RWPE2 (cell line): ENCODE measurements around the gene SATB2.

Experiments used
- ATAC-seq: fragments of 200-7000 bp; cut with Tn5 transposase; 3 replicates; pipeline ENCODE4 v1.9.1; 2021; ENCODE audit warnings: low read depth
- DNase-seq: peaks from one replicate; pipeline ENCODE4 v3.0.0-alpha.2; 2020; ENCODE audit warnings: low spot score
- H3K27ac ChIP-seq: fragments of 450-650 bp; 2 replicates; pipeline ENCODE4 v1.5.1; 2017; ENCODE audit warnings: mild to moderate bottlenecking; ENCODE audit not compliant: poor library complexity, severe bottlenecking
- H3K27me3 ChIP-seq: fragments of 250-450 bp; sonication (Bioruptor Pico); 2 replicates; pipeline ENCODE4 v1.5.1; 2021; ENCODE audit warnings: mild to moderate bottlenecking, moderate library complexity; ENCODE audit not compliant: insufficient read depth, poor library complexity, severe bottlenecking
- H3K36me3 ChIP-seq: fragments of 250-450 bp; sonication (Bioruptor Pico); 2 replicates; pipeline ENCODE4 v1.5.1; 2020; ENCODE audit warnings: low read depth, mild to moderate bottlenecking, moderate library complexity
- H3K4me1 ChIP-seq: fragments of 250-450 bp; sonication (Bioruptor Pico); 2 replicates; pipeline ENCODE4 v1.5.1; 2021; ENCODE audit warnings: mild to moderate bottlenecking, moderate library complexity; ENCODE audit not compliant: insufficient read depth, poor library complexity, severe bottlenecking
- H3K4me3 ChIP-seq: fragments of 250-450 bp; sonication (Bioruptor Pico); 2 replicates; pipeline ENCODE4 v1.5.1; 2021; ENCODE audit warnings: mild to moderate bottlenecking, moderate library complexity; ENCODE audit not compliant: severe bottlenecking
- H3K9me3 ChIP-seq: fragments of 250-450 bp; sonication (Bioruptor Pico); 2 replicates; pipeline ENCODE4 v1.5.1; 2021; ENCODE audit warnings: mild to moderate bottlenecking, moderate library complexity; ENCODE audit not compliant: severe bottlenecking
- TF ChIP-seq, protein P1 (sequence below): fragments of 450-650 bp; IDR thresholded peaks from one replicate; pipeline ENCODE4 v1.5.1; 2017; ENCODE audit warnings: mild to moderate bottlenecking, moderate library complexity; ENCODE audit not compliant: poor library complexity, severe bottlenecking

The SATB2 gene

DNA sequence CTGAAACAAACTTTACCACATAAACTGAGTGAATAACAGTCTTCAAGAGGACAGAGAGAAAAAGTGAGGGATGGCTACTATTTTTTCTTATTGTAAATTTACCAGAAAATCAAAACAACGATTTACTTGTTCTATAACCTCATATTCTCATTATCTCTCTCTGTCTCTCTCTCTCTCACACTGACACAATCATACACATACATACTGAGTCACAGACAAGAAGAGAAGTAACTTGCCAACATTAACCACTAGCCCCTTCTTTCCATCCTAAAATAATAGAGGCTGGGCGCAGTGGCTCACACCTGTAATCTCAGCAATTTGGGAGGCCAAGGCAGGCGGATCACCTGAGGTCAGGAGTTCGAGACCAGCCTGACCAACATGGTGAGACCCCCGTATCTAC, 18.2 kb downstream of the SATB2 start:
- Histone ChIP-seq H3K4me3 (no peak overlapping the region), H3K4me1 (no peaks in the 10 kb centered on the region), H3K27ac (no peak overlapping the region), H3K9me3 (no peaks in the 10 kb centered on the region), H3K36me3 (peaks cover 5% of the 10 kb centered on the region; the same call in 1 of the 2 replicates), H3K27me3 (no peaks in the 10 kb centered on the region)
- DNase-seq (no peak), ATAC-seq (no peak)
- TF ChIP-seq, protein P1, sequence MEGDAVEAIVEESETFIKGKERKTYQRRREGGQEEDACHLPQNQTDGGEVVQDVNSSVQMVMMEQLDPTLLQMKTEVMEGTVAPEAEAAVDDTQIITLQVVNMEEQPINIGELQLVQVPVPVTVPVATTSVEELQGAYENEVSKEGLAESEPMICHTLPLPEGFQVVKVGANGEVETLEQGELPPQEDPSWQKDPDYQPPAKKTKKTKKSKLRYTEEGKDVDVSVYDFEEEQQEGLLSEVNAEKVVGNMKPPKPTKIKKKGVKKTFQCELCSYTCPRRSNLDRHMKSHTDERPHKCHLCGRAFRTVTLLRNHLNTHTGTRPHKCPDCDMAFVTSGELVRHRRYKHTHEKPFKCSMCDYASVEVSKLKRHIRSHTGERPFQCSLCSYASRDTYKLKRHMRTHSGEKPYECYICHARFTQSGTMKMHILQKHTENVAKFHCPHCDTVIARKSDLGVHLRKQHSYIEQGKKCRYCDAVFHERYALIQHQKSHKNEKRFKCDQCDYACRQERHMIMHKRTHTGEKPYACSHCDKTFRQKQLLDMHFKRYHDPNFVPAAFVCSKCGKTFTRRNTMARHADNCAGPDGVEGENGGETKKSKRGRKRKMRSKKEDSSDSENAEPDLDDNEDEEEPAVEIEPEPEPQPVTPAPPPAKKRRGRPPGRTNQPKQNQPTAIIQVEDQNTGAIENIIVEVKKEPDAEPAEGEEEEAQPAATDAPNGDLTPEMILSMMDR, result no peak

DNA sequence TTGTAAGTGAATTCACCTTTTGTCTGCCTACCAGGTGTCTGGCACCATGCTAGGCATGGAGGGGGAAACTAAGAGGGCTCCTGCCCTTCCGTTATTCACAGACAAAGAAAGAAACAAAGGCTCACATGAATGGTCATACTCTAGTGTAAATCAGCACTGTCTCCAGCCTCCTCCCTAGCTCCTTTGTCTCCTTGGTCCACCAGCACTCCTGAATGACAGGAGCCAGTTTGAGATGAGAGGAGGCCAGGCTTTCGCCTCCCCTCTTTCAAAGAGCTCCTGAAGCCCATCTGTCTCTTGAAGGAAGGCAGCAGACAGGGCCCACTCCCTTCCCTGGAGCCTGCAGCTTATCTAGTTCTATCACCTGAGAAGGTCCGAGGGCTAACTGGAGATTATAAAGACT, 18.7 kb downstream of the SATB2 start:
- ATAC-seq (no peak; the same call in 2 of the 3 replicates), DNase-seq (no peak)
- TF ChIP-seq, protein P1, result no peak
- H3K4me1 ChIP-seq, result no peaks in the 10 kb centered on the region
- no peak overlapping the region for H3K27ac ChIP-seq
- no peaks in the 10 kb centered on the region for H3K9me3 ChIP-seq
- H3K36me3 ChIP-seq, result peaks cover 5% of the 10 kb centered on the region; the same call in 1 of the 2 replicates
- H3K27me3 ChIP-seq, result no peaks in the 10 kb centered on the region
- H3K4me3 ChIP-seq, result no peak overlapping the region

GRCh38 chr2:199434555-199434954, 23.2 kb downstream of the SATB2 start:
- H3K4me3 ChIP-seq, result no peak overlapping the region
- H3K9me3 ChIP-seq, result no peaks in the 10 kb centered on the region
- DNase-seq, result no peak
- no peaks in the 10 kb centered on the region for H3K27me3 ChIP-seq
- no peak for ATAC-seq
- H3K4me1 ChIP-seq, result peaks cover 5% of the 10 kb centered on the region
- TF ChIP-seq, protein P1, result no peak
- peaks cover 30% of the 10 kb centered on the region for H3K36me3 ChIP-seq
- no peak overlapping the region for H3K27ac ChIP-seq

DNA sequence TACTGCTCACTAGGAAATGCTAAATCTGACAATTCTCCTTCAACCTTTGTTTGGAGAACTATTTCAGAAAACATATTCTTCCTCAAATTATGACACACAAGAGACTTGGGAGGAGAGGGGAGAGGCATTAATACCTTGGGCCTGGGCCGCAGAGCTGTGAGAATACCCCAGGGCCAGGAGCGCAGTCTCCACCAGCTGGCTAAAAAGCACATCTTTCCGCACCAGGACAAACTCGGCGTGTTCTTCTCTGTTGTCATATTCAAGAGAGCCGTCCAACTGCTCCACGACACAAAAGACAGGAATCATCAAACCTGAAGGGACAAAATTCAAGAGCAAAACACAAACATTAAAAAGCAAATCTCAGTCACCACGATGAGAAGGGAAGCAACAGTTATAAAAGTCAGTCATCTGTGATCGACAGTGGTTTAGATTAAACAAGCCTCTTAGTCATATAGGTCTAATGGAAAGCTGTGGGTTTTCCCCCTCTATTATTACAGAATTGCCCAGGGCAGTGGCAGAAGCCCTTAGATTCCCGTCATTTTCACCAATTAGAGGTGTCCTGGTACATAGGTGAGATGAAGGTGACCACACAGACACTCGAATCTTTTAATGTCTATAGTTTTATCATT, 24.4 kb downstream of the SATB2 start:
- Histone ChIP-seq H3K36me3 (peaks cover 32% of the 10 kb centered on the region), H3K4me1 (peaks cover 5% of the 10 kb centered on the region), H3K27ac (no peak overlapping the region), H3K9me3 (no peaks in the 10 kb centered on the region), H3K4me3 (no peak overlapping the region), H3K27me3 (no peaks in the 10 kb centered on the region)
- TF ChIP-seq, protein P1, result no peak
- DNase-seq (no peak), ATAC-seq (no peak)

DNA sequence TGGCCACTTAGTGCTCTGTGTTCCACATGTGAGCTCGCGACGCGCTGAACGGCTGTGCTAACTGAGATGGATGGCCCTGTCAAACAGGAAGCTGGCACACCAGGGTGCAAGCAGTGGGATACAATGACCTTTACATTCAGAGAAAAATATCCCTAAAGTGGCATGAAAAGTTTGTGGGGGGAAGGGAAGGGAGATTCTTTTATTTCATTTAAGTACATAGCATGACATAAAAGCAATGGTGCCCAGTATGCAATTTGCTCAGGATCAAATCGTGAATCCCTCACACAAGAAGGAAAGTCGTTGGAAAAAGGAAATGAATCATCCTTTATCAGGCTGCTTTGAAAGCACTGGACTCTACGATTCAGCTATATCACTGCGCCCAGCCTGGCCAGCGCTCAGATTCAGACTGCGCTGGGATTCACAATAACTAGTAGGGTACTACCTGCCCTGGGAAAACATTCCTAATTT, 26.0 kb downstream of the SATB2 start:
- Histone ChIP-seq H3K36me3 (peaks cover 44% of the 10 kb centered on the region), H3K9me3 (no peaks in the 10 kb centered on the region), H3K27me3 (no peaks in the 10 kb centered on the region), H3K27ac (no peak overlapping the region), H3K4me1 (peaks cover 5% of the 10 kb centered on the region), H3K4me3 (no peak overlapping the region)
- no peak for ATAC-seq
- TF ChIP-seq, protein P1, result no peak
- DNase-seq, result no peak
